NT2/D1 (cell line): ENCODE measurements around the gene SVOP.

Experiments used
- SUZ12 ChIP-seq: IDR thresholded peaks from 2 replicates; pipeline ENCODE4 v1.6.1; 2011; ENCODE audit not compliant: insufficient read length, insufficient read depth; ENCODE audit errors: extremely low read depth
- YY1 ChIP-seq: IDR thresholded peaks from 2 replicates; pipeline ENCODE4 v1.6.1; 2011; ENCODE audit not compliant: insufficient read length, insufficient read depth
- ZNF274 ChIP-seq: IDR thresholded peaks from 2 replicates; pipeline ENCODE4 v1.6.1; 2011; ENCODE audit warnings: mild to moderate bottlenecking, low read depth, low read length

- TF ChIP-seq YY1 (no peak), SUZ12 (no peak), ZNF274 (no peak)
These were observed 121.7 kb downstream of the SVOP start for GRCh38 chr12:108899145-108899544.
